ENCODE data around the gene C3AR1. TPM values are rescaled to one million over a fixed set of nuclear protein-coding genes. Genes with fewer than 3 reads are reported as not detected.
"Not testable (repeated sequence)": the region's sequence is repeated elsewhere in the genome, so short reads cannot be mapped to it uniquely, and the experiment has no call there.

The C3AR1 gene
- total RNA-seq, 1 experiment from 2014 or later: 0.58 TPM

GRCh38 chr12:8075935-8076334 lies 9.8 kb upstream of the C3AR1 start:
- in situ Hi-C loops (cut with HindIII; ENCODE audit: low pct_unique_long_range_greater_than_20kb, low sequenced_read_pairs): no loop called here

GRCh38 chr12:8071820-8072219 lies 5.7 kb upstream of the C3AR1 start:
- in situ Hi-C loops (cut with HindIII; ENCODE audit: low pct_unique_long_range_greater_than_20kb, low sequenced_read_pairs): not testable (repeated sequence)

More at GRCh38 chr12:8075935-8076334, 9.8 kb upstream of the C3AR1 start:
- DNase-seq (ENCODE audit: low read depth, low spot score): no peak

GRCh38 chr12:8069582-8069981 lies 3.4 kb upstream of the C3AR1 start:
- in situ Hi-C loops (cut with HindIII; ENCODE audit: low pct_unique_long_range_greater_than_20kb, low sequenced_read_pairs): no loop called here
- DNase-seq (ENCODE audit: low read depth, low spot score): no peak

More at GRCh38 chr12:8071820-8072219, 5.7 kb upstream of the C3AR1 start:
- not testable (repeated sequence) for DNase-seq (ENCODE audit: low read depth, low spot score)

DNA sequence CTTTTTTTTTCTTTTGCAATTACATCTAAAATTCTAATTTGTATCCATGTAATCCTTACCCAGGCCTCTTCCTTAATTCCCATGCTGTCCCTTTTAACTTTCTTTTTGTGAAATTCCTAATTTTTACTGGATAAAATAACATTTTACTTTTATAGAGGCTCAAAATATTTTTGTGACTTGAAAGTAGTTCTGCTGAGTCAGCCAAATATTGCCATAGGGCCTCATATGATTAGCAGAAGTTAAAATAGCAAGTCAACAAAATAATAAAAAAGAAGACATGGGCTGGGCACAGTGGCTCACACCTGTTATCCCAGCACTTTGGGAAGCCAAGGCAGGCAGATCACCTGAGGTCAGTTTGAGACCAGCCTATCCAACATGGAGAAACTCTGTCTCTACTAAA lies 2.0 kb downstream of the C3AR1 start:
- in situ Hi-C loops (cut with HindIII; ENCODE audit: low pct_unique_long_range_greater_than_20kb, low sequenced_read_pairs): no loop called here
- DNase-seq (ENCODE audit: low read depth, low spot score): no peak

- in situ Hi-C loops (cut with HindIII; ENCODE audit: low pct_unique_long_range_greater_than_20kb, low sequenced_read_pairs): no loop called here
- DNase-seq (ENCODE audit: low read depth, low spot score): no peak
Measured at GRCh38 chr12:8058506-8058905, 7.7 kb downstream of the C3AR1 start.

DNA sequence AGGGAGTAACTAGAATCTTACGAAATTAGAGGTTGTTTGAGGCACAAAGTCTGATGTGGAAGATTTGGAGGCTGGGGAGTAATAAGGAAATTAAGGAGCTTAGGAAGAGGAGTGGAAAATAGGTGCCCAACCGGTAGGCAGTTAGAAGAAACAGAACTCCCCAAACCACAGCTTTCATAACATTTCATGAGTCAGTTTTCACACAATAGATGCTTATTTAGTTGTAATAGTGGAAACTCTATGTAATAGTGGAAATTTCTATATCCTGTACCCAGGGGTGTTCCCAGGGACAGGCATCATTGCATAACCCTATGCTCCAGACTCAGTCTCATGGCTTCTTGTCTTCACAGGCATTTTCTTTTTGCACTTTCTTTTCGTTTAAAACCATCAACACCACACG lies 8.3 kb downstream of the C3AR1 start:
- in situ Hi-C loops (cut with HindIII; ENCODE audit: low pct_unique_long_range_greater_than_20kb, low sequenced_read_pairs): no loop called here
- DNase-seq (ENCODE audit: low read depth, low spot score): no peak

DNA sequence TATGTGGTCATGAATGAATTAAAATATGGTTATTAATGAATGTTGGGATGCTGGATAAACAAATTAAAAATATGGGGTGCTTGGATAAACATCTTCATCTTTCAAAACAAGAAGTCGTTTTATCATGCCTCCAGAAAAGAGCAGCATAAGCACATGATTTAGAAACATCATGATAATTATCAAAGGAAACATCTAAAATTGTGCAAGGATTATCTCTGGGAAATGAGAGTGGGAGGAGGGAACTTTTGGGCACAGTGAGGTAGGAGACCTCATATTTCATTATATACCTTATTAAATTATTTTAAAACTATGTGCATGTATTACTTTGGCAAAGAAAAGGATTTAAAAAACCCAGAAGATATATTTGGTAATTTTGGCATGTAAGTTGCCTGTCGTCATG lies 8.9 kb downstream of the C3AR1 start:
- DNase-seq (ENCODE audit: low read depth, low spot score): no peak
- in situ Hi-C loops (cut with HindIII; ENCODE audit: low pct_unique_long_range_greater_than_20kb, low sequenced_read_pairs): no loop called here

- no peak for DNase-seq (ENCODE audit: low read depth, low spot score)
- in situ Hi-C loops (cut with HindIII; ENCODE audit: low pct_unique_long_range_greater_than_20kb, low sequenced_read_pairs): no loop called here
Measured at GRCh38 chr12:8054816-8055215, 11.3 kb downstream of the C3AR1 start.

DNA sequence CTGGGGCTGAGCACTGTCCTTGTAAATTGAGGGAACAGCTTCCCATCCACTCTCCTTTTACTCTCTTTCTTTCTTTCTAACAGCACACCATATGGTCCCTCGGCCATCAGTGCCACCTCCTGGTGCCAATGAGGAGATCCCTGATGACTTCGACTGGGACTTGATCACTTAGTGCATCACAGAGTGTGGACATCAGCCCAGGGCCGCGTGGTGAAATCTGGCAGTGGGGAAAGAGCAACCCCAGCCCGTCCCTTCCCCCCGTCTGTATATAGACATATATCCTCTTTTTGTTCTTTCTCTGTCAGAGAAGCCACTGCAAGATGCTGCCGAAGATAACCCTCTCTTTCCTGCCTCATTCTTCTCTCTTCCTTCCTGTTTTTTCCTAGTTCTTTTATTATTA lies 13.5 kb downstream of the C3AR1 start:
- no peak for DNase-seq (ENCODE audit: low read depth, low spot score)
- in situ Hi-C loops (cut with HindIII; ENCODE audit: low pct_unique_long_range_greater_than_20kb, low sequenced_read_pairs): no loop called here

DNA sequence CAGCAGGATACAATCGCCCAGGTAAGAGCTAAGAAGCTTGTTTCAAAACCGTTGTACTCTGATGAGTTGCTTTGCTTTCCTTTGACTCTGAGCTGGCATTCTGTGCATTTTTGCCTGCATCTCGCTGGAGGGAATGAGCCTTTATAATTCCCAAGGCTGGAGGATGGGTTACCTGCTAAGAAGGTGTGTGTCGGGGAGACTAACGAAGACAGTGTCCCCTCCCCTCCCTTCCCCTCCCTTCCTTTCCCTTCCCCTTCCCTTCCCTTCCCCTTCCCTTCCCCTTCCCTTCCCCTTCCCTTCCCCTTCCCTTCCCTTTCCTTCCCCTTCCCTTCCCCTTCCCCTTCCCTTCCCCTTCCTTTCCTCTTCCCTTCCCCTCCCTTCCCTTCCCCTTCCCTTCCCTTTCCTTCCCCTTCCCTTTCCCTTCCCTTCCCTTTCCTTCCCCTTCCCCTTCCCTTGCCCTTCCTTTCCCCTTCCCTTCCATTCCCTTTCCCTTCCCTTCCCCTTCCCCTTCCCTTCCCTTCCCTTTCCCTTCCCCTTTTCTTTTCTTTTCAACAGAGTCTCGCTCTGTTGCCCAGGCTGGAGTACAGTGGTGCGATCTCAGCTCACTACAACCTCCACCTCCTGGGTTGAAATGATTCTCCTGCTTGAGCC lies 15.4 kb downstream of the C3AR1 start:
- in situ Hi-C loops (cut with HindIII; ENCODE audit: low pct_unique_long_range_greater_than_20kb, low sequenced_read_pairs): no loop called here
- no peak for DNase-seq (ENCODE audit: low read depth, low spot score)

GRCh38 chr12:8048906-8049305 lies 17.3 kb downstream of the C3AR1 start:
- DNase-seq (ENCODE audit: low read depth, low spot score): no peak
- in situ Hi-C loops (cut with HindIII; ENCODE audit: low pct_unique_long_range_greater_than_20kb, low sequenced_read_pairs): no loop called here

DNA sequence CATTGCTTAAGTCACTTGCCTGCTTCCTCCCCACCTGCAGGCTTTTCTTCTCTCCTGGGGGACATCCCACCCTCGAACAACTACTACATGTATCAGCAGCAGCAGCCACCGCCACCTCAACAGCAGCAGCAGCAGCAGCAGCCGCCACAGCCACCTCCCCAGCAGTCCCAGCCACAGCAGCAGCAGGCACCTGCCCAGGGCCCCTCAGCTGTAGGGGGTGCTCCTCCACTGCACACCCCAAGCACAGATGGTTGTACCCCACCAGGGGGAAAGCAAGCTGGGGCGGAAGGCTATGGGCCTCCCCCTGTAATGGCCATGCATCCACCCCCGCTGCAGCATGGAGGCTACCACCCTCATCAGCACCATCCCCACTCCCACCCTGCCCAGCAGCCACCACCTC lies 18.3 kb downstream of the C3AR1 start:
- in situ Hi-C loops (cut with HindIII; ENCODE audit: low pct_unique_long_range_greater_than_20kb, low sequenced_read_pairs): no loop called here
- DNase-seq (ENCODE audit: low read depth, low spot score): no peak

GRCh38 chr12:8045952-8046944 lies 19.9 kb downstream of the C3AR1 start:
- in situ Hi-C loops (cut with HindIII; ENCODE audit: low pct_unique_long_range_greater_than_20kb, low sequenced_read_pairs): no loop called here
- DNase-seq (ENCODE audit: low read depth, low spot score): peak; percentile 75

DNA sequence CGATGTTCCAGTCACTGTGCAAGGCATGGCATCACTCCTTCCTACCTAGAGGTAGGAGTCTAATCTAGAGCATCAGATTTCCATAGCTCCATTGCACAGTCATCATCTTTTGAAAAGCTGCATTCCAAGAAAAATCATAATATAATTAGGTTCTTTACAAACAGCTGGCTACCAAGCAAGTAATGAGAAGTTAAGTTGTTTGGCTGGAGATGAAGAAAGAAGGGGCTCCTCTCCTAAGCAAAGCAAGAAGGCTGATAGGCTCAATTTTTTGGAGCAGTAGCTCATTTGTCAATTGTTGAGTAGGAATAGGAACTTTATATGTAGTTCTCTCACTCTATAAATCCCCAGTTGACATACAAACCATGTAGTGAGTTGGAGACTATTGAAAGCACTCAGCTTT lies 25.4 kb downstream of the C3AR1 start:
- in situ Hi-C loops (cut with HindIII; ENCODE audit: low pct_unique_long_range_greater_than_20kb, low sequenced_read_pairs): no loop called here

DNA sequence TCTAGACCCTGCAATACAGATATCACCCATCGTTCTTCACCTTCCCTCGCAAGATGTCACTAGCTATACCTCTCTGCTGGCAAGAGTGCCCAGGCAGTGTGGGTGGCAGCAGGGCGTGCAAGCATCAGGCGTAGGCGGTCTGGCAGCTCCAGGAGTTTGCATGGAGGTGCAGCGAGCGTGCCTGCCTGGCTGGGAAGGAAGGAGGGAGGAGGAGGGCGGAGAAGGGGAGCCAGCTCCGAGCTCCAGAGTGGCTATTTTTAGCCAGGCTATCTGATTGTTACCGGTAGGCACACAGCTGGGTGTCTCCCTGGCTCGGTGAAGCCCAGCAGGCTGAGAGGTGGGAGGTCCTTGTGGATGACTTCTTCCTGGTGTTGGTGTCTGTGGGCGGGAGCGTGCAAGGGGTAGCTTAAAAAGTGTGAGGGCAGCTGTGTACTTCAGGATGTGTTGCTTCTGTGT lies 27.5 kb downstream of the C3AR1 start:
- no peak for DNase-seq (ENCODE audit: low read depth, low spot score)
- in situ Hi-C loops (cut with HindIII; ENCODE audit: low pct_unique_long_range_greater_than_20kb, low sequenced_read_pairs): no loop called here

More for the DNA sequence above, 25.4 kb downstream of the C3AR1 start:
- DNase-seq (ENCODE audit: low read depth, low spot score): no peak

DNA sequence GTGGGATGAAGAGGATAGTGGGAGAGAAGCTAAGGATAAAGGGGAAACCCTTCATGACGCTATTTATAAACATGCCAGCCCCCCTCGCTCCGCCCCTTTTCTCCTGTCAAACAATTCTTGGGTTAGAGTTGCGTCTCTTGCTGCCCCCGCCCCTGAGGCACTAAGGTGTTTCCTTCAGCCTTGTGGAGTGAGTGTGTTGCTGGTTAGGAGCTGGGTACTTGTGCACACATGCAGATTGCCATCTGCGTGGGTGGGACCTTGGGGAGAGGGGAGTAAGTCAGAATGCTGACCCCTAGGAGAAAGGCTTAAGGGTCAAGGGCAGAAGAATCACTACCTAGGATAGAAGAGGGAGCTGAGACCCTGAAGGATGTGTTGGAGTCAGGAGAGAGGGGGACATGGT lies 28.2 kb downstream of the C3AR1 start:
- no peak for DNase-seq (ENCODE audit: low read depth, low spot score)
- in situ Hi-C loops (cut with HindIII; ENCODE audit: low pct_unique_long_range_greater_than_20kb, low sequenced_read_pairs): no loop called here

DNA sequence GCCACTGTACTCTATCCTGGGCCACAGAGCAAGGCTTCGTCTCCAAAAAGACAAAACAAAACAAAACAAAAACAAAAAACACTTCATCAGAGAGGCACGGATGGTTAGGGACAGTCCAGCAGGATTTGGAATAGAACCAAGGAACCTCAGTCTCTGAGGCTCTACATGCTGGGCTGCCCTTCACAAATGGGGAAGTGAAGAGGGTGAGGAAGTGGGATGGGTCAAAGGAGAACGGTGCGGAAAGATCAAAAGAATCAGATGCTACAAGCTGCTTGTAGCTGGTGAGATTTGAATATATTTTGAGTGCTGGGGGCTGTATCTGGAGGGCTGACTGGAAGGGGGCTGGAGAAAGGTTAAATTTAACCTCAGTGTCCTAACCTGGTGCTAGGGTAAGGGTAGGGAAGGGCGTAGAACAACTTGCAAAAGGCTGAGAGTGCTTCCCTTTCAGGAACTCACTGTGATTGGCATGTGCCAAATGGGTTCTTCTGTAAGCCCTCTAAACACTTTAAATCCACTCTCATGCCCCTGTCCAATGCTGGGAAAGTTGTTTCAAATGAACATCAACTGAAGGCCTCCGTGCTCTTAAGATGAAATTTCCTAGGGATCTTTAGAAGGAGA lies 29.0 kb downstream of the C3AR1 start:
- no peak for DNase-seq (ENCODE audit: low read depth, low spot score)
- in situ Hi-C loops (cut with HindIII; ENCODE audit: low pct_unique_long_range_greater_than_20kb, low sequenced_read_pairs): no loop called here

- in situ Hi-C loops (cut with HindIII; ENCODE audit: low pct_unique_long_range_greater_than_20kb, low sequenced_read_pairs): no loop called here
- no peak for DNase-seq (ENCODE audit: low read depth, low spot score)
Measured at GRCh38 chr12:8036346-8036745, 29.8 kb downstream of the C3AR1 start.
